HepG2 (cell line): ENCODE measurements around the gene CCR9.

ENCODE experiments used
- CBX5 ChIP-seq: sonication (generic); formaldehyde crosslinking; IDR thresholded peaks from 2 replicates; pipeline ENCODE4 v1.4.0; 2020; ENCODE audit warnings: missing genetic modification reagents, borderline replicate concordance
- EZH2 ChIP-seq: conservative IDR thresholded peaks from 2 replicates; pipeline ENCODE4 v1.6.1; 2012; ENCODE audit warnings: mild to moderate bottlenecking, low read depth, low read length, moderate library complexity
- HHEX ChIP-seq: IDR thresholded peaks from 2 replicates; pipeline ENCODE4 v1.6.1; 2016; ENCODE audit warnings: control low read depth
- HNF4A ChIP-seq: sonication (generic); formaldehyde crosslinking; IDR thresholded peaks from 2 replicates; pipeline ENCODE4 v1.4.0; 2020; ENCODE audit warnings: missing genetic modification reagents
- ISX ChIP-seq: sonication (generic); formaldehyde crosslinking; conservative IDR thresholded peaks from 2 replicates; pipeline ENCODE4 v1.5.0; 2020; ENCODE audit warnings: missing genetic modification reagents
- MAFG ChIP-seq: sonication (generic); formaldehyde crosslinking; IDR thresholded peaks from 2 replicates; pipeline ENCODE4 v1.5.1; 2020; ENCODE audit warnings: mild to moderate bottlenecking, missing genetic modification reagents
- ZNF552 ChIP-seq: sonication (generic); formaldehyde crosslinking; IDR thresholded peaks from 2 replicates; pipeline ENCODE4 v1.9.0; 2022; ENCODE audit warnings: missing genetic modification reagents, mild to moderate bottlenecking, borderline replicate concordance
- TF ChIP-seq, protein P1 (sequence below): sonication (generic); formaldehyde crosslinking; IDR thresholded peaks from 2 replicates; pipeline ENCODE4 v1.5.0; 2020; ENCODE audit warnings: mild to moderate bottlenecking, missing genetic modification reagents, moderate library complexity
- TF ChIP-seq, protein P2 (sequence below): sonication (generic); formaldehyde crosslinking; IDR thresholded peaks from 2 replicates; pipeline ENCODE4 v1.4.0; 2020; ENCODE audit warnings: missing genetic modification reagents
- TF ChIP-seq, protein P3 (sequence below), 2 experiments: sonication (generic) in 1 of 2; formaldehyde crosslinking in 1 of 2; IDR thresholded peaks; 2 replicates each; pipeline versions ENCODE4 v1.6.1 to v1.9.0; 2014 to 2022; ENCODE audit warnings: antibody characterized with exemption in 1 of 2, borderline replicate concordance in 1 of 2, inconsistent platforms in 1 of 2, low read depth in 1 of 2, missing genetic modification reagents in 1 of 2
- TF ChIP-seq, protein P4 (sequence below): sonication (generic); formaldehyde crosslinking; conservative IDR thresholded peaks from 2 replicates; pipeline ENCODE4 v1.4.0; 2020; ENCODE audit warnings: missing genetic modification reagents

DNA sequence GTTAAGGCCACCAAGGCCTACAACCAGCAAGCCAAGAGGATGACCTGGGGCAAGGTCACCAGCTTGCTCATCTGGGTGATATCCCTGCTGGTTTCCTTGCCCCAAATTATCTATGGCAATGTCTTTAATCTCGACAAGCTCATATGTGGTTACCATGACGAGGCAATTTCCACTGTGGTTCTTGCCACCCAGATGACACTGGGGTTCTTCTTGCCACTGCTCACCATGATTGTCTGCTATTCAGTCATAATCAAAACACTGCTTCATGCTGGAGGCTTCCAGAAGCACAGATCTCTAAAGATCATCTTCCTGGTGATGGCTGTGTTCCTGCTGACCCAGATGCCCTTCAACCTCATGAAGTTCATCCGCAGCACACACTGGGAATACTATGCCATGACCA is 60.5 kb downstream of the CCR9 start:
- no peak for TF ChIP-seq ISX (CRISPR knock-in tag)
- TF ChIP-seq CBX5 (CRISPR knock-in tag), result no peak
- TF ChIP-seq, protein P1, sequence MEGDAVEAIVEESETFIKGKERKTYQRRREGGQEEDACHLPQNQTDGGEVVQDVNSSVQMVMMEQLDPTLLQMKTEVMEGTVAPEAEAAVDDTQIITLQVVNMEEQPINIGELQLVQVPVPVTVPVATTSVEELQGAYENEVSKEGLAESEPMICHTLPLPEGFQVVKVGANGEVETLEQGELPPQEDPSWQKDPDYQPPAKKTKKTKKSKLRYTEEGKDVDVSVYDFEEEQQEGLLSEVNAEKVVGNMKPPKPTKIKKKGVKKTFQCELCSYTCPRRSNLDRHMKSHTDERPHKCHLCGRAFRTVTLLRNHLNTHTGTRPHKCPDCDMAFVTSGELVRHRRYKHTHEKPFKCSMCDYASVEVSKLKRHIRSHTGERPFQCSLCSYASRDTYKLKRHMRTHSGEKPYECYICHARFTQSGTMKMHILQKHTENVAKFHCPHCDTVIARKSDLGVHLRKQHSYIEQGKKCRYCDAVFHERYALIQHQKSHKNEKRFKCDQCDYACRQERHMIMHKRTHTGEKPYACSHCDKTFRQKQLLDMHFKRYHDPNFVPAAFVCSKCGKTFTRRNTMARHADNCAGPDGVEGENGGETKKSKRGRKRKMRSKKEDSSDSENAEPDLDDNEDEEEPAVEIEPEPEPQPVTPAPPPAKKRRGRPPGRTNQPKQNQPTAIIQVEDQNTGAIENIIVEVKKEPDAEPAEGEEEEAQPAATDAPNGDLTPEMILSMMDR (CRISPR knock-in tag), result no peak
- TF ChIP-seq MAFG (CRISPR knock-in tag), result no peak
- TF ChIP-seq, protein P2, sequence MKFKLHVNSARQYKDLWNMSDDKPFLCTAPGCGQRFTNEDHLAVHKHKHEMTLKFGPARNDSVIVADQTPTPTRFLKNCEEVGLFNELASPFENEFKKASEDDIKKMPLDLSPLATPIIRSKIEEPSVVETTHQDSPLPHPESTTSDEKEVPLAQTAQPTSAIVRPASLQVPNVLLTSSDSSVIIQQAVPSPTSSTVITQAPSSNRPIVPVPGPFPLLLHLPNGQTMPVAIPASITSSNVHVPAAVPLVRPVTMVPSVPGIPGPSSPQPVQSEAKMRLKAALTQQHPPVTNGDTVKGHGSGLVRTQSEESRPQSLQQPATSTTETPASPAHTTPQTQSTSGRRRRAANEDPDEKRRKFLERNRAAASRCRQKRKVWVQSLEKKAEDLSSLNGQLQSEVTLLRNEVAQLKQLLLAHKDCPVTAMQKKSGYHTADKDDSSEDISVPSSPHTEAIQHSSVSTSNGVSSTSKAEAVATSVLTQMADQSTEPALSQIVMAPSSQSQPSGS (CRISPR knock-in tag), result no peak
- no peak for TF ChIP-seq HHEX (CRISPR knock-in tag)
- TF ChIP-seq, protein P3, sequence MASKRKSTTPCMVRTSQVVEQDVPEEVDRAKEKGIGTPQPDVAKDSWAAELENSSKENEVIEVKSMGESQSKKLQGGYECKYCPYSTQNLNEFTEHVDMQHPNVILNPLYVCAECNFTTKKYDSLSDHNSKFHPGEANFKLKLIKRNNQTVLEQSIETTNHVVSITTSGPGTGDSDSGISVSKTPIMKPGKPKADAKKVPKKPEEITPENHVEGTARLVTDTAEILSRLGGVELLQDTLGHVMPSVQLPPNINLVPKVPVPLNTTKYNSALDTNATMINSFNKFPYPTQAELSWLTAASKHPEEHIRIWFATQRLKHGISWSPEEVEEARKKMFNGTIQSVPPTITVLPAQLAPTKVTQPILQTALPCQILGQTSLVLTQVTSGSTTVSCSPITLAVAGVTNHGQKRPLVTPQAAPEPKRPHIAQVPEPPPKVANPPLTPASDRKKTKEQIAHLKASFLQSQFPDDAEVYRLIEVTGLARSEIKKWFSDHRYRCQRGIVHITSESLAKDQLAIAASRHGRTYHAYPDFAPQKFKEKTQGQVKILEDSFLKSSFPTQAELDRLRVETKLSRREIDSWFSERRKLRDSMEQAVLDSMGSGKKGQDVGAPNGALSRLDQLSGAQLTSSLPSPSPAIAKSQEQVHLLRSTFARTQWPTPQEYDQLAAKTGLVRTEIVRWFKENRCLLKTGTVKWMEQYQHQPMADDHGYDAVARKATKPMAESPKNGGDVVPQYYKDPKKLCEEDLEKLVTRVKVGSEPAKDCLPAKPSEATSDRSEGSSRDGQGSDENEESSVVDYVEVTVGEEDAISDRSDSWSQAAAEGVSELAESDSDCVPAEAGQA (IDR thresholded peaks at IDR 0.05; ENCODE audit: low read depth), result no peak
- TF ChIP-seq, protein P3 (CRISPR knock-in tag; IDR thresholded peaks at IDR 0.05; ENCODE audit: borderline replicate concordance), result no peak
- TF ChIP-seq, protein P4, sequence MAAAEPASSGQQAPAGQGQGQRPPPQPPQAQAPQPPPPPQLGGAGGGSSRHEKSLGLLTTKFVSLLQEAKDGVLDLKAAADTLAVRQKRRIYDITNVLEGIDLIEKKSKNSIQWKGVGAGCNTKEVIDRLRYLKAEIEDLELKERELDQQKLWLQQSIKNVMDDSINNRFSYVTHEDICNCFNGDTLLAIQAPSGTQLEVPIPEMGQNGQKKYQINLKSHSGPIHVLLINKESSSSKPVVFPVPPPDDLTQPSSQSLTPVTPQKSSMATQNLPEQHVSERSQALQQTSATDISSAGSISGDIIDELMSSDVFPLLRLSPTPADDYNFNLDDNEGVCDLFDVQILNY (CRISPR knock-in tag), result no peak
- no peak for TF ChIP-seq HNF4A
- TF ChIP-seq ZNF552 (CRISPR knock-in tag), result no peak
- no peak for TF ChIP-seq EZH2
